Bronchial epithelial cell (primary cell): ENCODE results near the gene BAD. TPM values are rescaled to one million over a fixed set of nuclear protein-coding genes. Genes with fewer than 3 reads are reported as not detected.
A peak's percentile ranks its signal among the peaks of the same experiment; 100 is the strongest.

Experiments
- DNase-seq: peaks from one replicate; pipeline ENCODE4 v3.0.0-alpha.2; 2010; ENCODE audit warnings: low read depth
- FAIRE-seq: peaks from 2 replicates; lab custom pipeline; 2011; peaks lifted over from hg19 to GRCh38; lab: Jason Lieb, UNC
- H3K27me3 ChIP-seq: 2 replicates; pipeline ENCODE4 v1.5.1; 2011; ENCODE audit warnings: low read length; ENCODE audit not compliant: control insufficient read depth, insufficient read depth
- H3K36me3 ChIP-seq: 2 replicates; pipeline ENCODE4 v1.5.1; 2011; ENCODE audit warnings: low read length; ENCODE audit not compliant: control insufficient read depth, insufficient read depth
- H3K4me3 ChIP-seq: 2 replicates; pipeline ENCODE4 v1.5.1; 2011; ENCODE audit warnings: mild to moderate bottlenecking, low read depth, low read length, control low read depth
- total RNA-seq: library from RNA; depleted of rRNA; stranded (reverse); fragments of >200 nt; gene quantifications from 2 replicates; pipeline ENCODE4 v1.2.1, GENCODE V29; 2014
- TF ChIP-seq, protein P1 (sequence below): IDR thresholded peaks from 2 replicates; pipeline ENCODE4 v1.5.1; 2011; ENCODE audit warnings: mild to moderate bottlenecking, moderate library complexity, low read length, control low read depth, inconsistent platforms; ENCODE audit not compliant: insufficient read depth, severe bottlenecking

Gene BAD
- total RNA-seq, 1 donor from 2014 or later: 63.4 TPM

DNA sequence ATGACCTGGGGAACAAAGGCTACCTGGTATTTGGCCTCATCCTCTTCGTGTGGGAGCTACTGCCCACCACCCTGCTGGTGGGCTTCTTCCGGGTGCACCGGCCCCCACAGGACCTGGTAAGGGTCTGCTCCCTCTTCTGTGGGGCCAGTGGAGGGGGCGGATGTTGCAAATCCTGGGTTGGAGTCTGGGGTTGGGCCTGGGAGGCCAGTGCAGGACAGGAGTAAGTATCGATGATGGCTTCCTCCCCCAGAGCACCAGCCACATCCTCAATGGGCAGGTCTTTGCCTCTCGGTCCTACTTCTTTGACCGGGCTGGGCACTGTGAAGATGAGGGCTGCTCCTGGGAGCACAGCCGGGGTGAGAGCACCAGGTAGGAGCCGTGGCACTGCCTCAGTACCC lies 3.9 kb upstream of the BAD start:
- FAIRE-seq (no peak), DNase-seq (no peak)
- H3K27me3 ChIP-seq: peaks cover 12% of the 10 kb centered on the region
- H3K36me3 ChIP-seq: no peaks in the 10 kb centered on the region
- TF ChIP-seq, protein P1, sequence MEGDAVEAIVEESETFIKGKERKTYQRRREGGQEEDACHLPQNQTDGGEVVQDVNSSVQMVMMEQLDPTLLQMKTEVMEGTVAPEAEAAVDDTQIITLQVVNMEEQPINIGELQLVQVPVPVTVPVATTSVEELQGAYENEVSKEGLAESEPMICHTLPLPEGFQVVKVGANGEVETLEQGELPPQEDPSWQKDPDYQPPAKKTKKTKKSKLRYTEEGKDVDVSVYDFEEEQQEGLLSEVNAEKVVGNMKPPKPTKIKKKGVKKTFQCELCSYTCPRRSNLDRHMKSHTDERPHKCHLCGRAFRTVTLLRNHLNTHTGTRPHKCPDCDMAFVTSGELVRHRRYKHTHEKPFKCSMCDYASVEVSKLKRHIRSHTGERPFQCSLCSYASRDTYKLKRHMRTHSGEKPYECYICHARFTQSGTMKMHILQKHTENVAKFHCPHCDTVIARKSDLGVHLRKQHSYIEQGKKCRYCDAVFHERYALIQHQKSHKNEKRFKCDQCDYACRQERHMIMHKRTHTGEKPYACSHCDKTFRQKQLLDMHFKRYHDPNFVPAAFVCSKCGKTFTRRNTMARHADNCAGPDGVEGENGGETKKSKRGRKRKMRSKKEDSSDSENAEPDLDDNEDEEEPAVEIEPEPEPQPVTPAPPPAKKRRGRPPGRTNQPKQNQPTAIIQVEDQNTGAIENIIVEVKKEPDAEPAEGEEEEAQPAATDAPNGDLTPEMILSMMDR: no peak
- no peak overlapping the region for H3K4me3 ChIP-seq

DNA sequence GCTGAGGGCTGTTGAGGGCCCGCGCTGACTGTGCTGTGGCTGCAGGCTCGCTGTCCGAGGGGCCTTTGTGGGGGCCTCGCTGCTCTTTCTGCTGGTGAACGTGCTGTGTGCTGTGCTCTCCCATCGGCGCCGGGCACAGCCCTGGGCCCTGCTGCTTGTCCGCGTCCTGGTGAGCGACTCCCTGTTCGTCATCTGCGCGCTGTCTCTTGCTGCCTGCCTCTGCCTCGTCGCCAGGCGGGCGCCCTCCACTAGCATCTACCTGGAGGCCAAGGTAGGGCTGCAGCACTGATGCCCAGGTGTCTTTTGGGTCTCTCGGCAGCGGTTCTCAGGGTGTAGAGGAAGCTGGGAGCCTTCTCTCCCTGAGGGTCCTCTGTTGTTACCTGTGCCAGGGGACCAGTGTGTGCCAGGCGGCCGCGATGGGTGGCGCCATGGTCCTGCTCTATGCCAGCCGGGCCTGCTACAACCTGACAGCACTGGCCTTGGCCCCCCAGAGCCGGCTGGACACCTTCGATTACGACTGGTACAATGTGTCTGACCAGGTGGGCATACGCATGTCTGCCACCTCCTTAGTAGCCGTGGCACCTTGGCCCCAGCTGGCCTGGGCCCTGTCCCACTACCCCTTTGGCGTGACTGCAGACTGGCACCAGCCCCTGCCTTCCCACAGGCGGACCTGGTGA lies 3.3 kb upstream of the BAD start:
- Histone ChIP-seq H3K36me3 (peaks cover 4% of the 10 kb centered on the region), H3K4me3 (no peak overlapping the region), H3K27me3 (peaks cover 8% of the 10 kb centered on the region)
- DNase-seq (no peak), FAIRE-seq (peak; percentile 18)
- TF ChIP-seq, protein P1: no peak

DNA sequence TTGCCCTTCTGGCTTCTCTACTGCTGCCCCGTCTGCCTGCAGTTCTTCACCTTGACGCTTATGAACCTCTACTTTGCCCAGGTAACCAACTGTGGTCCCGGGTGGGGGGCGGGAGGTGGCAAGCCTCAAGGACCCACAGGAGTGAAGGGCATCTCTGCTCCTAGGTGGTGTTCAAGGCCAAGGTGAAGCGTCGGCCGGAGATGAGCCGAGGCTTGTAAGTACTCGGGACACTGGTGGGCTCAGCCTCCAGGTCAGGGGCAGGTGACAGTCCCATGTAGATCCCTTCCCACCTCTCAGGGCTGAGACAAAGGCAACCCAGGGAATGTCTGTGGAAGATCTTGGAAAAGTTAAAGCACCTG lies 2.3 kb upstream of the BAD start:
- no peak overlapping the region for H3K4me3 ChIP-seq
- no peak for DNase-seq
- H3K27me3 ChIP-seq: no peaks in the 10 kb centered on the region
- no peak for FAIRE-seq
- TF ChIP-seq, protein P1: no peak
- H3K36me3 ChIP-seq: peaks cover 6% of the 10 kb centered on the region

DNA sequence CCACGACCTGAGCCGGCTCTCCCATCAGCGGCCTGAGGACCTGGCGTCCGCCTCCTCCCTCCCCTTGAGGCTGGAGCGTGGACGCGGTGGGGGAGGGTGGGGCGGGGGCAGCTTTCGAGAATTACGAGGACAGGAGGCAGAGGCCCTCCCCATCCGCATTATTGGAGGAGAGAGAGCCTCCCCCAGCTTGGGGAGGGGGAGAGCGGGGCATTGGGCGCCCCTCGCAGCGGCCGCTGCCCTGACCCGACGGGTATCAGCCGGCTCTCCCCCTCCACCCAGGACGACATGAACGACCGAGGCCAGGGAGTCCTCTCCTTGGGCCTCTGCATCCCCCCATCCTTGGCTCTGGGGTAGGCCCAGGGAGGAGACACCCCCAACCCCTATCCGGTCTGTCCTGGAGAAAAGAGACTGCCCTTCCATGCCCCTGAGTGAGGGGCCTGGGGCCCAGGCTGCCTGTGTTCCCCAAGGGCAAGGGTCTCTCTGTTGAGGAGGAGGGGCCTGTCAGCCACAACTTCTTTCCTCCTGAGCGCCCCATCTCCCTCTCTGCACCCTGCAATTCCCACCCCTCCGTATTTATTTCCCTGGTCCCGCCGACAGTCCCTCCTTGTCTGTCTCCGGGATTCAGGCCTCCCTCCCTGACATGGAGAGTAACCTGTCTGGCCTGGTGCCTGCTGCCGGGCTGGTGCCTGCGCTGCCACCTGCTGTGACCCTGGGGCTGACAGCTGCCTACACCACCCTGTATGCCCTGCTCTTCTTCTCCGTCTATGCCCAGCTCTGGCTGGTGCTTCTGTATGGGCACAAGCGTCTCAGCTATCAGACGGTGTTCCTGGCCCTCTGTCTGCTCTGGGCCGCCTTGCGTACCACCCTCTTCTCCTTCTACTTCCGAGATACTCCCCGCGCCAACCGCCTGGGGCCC lies 1.7 kb upstream of the BAD start:
- H3K27me3 ChIP-seq: no peaks in the 10 kb centered on the region
- TF ChIP-seq, protein P1: peak; percentile 54
- peak overlapping the region; percentile 72 for H3K4me3 ChIP-seq
- peaks cover 6% of the 10 kb centered on the region for H3K36me3 ChIP-seq
- FAIRE-seq: no peak
- no peak for DNase-seq

DNA sequence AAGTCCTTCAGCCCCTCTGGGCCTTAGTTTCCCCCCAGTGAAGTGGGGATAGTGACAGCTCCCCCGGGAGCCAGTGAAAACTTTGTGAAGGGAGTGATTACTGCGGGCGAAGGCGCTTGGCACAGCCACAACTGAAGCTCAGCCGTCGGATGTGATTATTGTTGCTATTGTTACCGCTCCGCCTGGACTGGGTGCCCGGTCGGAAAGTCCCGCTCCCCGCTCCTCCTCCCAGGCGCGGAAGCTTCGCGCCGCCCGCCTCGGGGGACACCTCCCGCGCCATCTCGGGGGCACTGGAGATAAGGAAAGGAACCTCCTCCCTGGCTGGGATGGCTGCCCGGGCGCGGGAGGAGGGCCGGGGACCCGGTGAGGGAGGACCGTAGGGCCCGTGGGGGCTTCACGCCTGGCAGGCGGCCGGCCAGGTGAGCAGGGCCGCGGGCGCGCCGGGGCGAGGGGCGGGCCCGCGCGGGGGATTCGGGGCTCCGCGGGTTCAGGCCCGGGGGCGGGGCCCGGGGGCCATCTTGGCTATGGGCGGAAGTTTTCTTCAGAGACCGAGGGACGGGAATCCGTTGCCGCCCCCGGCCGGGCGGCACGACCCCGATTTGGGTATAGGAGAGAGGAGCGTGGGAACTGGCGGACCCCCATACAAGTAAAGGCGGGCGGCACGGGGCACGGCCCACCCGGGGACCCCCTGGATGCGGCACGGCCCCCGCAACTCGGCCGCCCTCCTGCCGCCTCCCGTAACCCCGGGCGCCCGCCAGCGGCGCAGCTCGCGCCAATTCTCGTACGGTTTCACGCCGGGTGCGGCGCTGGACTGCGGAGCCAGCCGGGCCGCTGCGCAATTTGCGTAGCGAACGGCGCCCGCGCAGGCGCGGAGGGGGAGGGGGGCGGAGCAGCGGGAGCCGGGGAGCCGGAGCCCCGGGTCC lies 758 bp upstream of the BAD start, which contains the start of gene GPR137:
Gene GPR137, plus strand, starts transcription at position 887 of the 923 bp plus-strand sequence. CDS start 677 bp downstream, outside the sequence.
- H3K36me3 ChIP-seq: peaks cover 6% of the 10 kb centered on the region
- TF ChIP-seq, protein P1: no peak
- H3K27me3 ChIP-seq: no peaks in the 10 kb centered on the region
- DNase-seq (peak; percentile 48), FAIRE-seq (no peak)
- peak within 1 kb of the TSS; percentile 72 for H3K4me3 ChIP-seq
